T-helper 2 cell (primary cell): ENCODE measurements around the gene TMPRSS6.
"Not testable (repeated sequence)": the region's sequence is repeated elsewhere in the genome, so short reads cannot be mapped to it uniquely, and the experiment has no call there.

Experiments
- DNase-seq, 5 experiments: peaks; one replicate each; pipeline versions ENCODE4 v3.0.0 to v3.0.0-alpha.2; 2012 to 2022

The TMPRSS6 gene

GRCh38 chr22:37088108-37088605, 21.4 kb downstream of the TMPRSS6 start:
- DNase-seq, result no peak

GRCh38 chr22:37086184-37086583, 23.3 kb downstream of the TMPRSS6 start:
- no peak for DNase-seq

GRCh38 chr22:37084385-37084784, 25.1 kb downstream of the TMPRSS6 start:
- no peak for DNase-seq

- no peak for DNase-seq
Observed at GRCh38 chr22:37083914-37084313, 25.6 kb downstream of the TMPRSS6 start.

GRCh38 chr22:37082251-37082873, 27.2 kb downstream of the TMPRSS6 start:
- no peak for DNase-seq

GRCh38 chr22:37080838-37081237, 28.7 kb downstream of the TMPRSS6 start:
- peak in 1 of 5 experiments; percentile 25 for DNase-seq

- DNase-seq, result peak in 1 of 5 experiments; percentile 47
Observed at GRCh38 chr22:37080438-37080837, 29.1 kb downstream of the TMPRSS6 start.

GRCh38 chr22:37079668-37080171, 29.8 kb downstream of the TMPRSS6 start:
- DNase-seq, result peak; percentile 43 to 98 (median 72)

GRCh38 chr22:37079158-37079557, 30.4 kb downstream of the TMPRSS6 start:
- DNase-seq, result peak in 1 of 5 experiments; percentile 34

GRCh38 chr22:37077802-37078448, 31.6 kb downstream of the TMPRSS6 start:
- peak; percentile 68 to 83 (median 78) for DNase-seq

- no peak for DNase-seq
Observed at GRCh38 chr22:37075822-37076433, 33.6 kb downstream of the TMPRSS6 start.

GRCh38 chr22:37075046-37075445, 34.5 kb downstream of the TMPRSS6 start:
- DNase-seq, result no peak

- DNase-seq, result no peak
Observed at GRCh38 chr22:37074537-37074936, 35.0 kb downstream of the TMPRSS6 start.

- no peak for DNase-seq
Observed at GRCh38 chr22:37072673-37073072, 36.8 kb downstream of the TMPRSS6 start.

- DNase-seq, result not testable (repeated sequence)
Observed at GRCh38 chr22:37071850-37072592, 37.5 kb downstream of the TMPRSS6 start.

- DNase-seq, result no peak
Observed at GRCh38 chr22:37070744-37071143, 38.8 kb downstream of the TMPRSS6 start.

GRCh38 chr22:37070334-37070733, 39.2 kb downstream of the TMPRSS6 start:
- no peak for DNase-seq

GRCh38 chr22:37069719-37070118, 39.8 kb downstream of the TMPRSS6 start:
- no peak for DNase-seq

- no peak for DNase-seq
Observed at GRCh38 chr22:37069319-37069718, 40.2 kb downstream of the TMPRSS6 start.

GRCh38 chr22:37068859-37069258, 40.7 kb downstream of the TMPRSS6 start:
- DNase-seq, result no peak

GRCh38 chr22:37067428-37067827, 42.1 kb downstream of the TMPRSS6 start:
- no peak for DNase-seq

GRCh38 chr22:37065961-37066360, 43.6 kb downstream of the TMPRSS6 start:
- DNase-seq, result no peak

GRCh38 chr22:37065180-37065579, 44.3 kb downstream of the TMPRSS6 start:
- no peak for DNase-seq
